HEK293 (cell line): ENCODE data around the gene CHPT1.

Experiments used
- CTCF ChIA-PET: fragments of 350-600 bp; formaldehyde crosslinking; extraction: SDS; loops from one replicate; lab custom pipeline; 2021; ENCODE audit warnings: antibody characterized with exemption; lab: Yijun Ruan, JAX
- POLR2A ChIA-PET: fragments of 300-600 bp; formaldehyde crosslinking; extraction: SDS; loops from one replicate; lab custom pipeline; 2020; ENCODE audit warnings: antibody characterized with exemption, inconsistent platforms; lab: Yijun Ruan, JAX
- H3K27ac ChIP-seq: fragments of 200-500 bp; sonication (Bioruptor generic); 2 replicates; pipeline ENCODE4 v1.5.1; 2014; ENCODE audit warnings: low read depth, low read length, control low read depth, inconsistent platforms; ENCODE audit errors: extremely low read depth
- H3K36me3 ChIP-seq, 2 experiments: fragments of 200-500 bp in 1 of 2; sonication (Bioruptor generic) in 1 of 2; 1 replicate in 1 of 2; 2 replicates in 1 of 2; pipeline ENCODE4 v1.5.1; 2014 to 2017; ENCODE audit warnings: inconsistent platforms in 2 of 2, low read length in 2 of 2; ENCODE audit not compliant: control insufficient read depth in 2 of 2, insufficient read depth in 1 of 2
- H3K4me1 ChIP-seq: fragments of 200-500 bp; sonication (Bioruptor generic); 2 replicates; pipeline ENCODE4 v1.5.1; 2014; ENCODE audit warnings: mild to moderate bottlenecking, low read length, inconsistent platforms; ENCODE audit not compliant: control insufficient read depth, insufficient read depth
- H3K4me3 ChIP-seq: 2 replicates; pipeline ENCODE4 v1.5.1; 2011; ENCODE audit warnings: low read depth, mild to moderate bottlenecking, control low read depth, low read length, moderate library complexity
- H3K9me3 ChIP-seq: fragments of 200-500 bp; sonication (Bioruptor generic); 2 replicates; pipeline ENCODE4 v1.5.1; 2014; ENCODE audit warnings: low read depth, low read length, inconsistent platforms; ENCODE audit not compliant: control insufficient read depth, insufficient read depth
- BCL11A ChIP-seq: fragments of 450-650 bp; formaldehyde crosslinking; IDR thresholded peaks from 2 replicates; pipeline ENCODE4 v1.5.1; 2016; ENCODE audit warnings: low read depth, missing biosample characterization, missing genetic modification characterization
- GLIS2 ChIP-seq: fragments of 450-650 bp; formaldehyde crosslinking; IDR thresholded peaks from 2 replicates; pipeline ENCODE4 v1.5.1; 2016; ENCODE audit warnings: missing biosample characterization, missing genetic modification characterization
- HOXA7 ChIP-seq: sonication (generic); formaldehyde crosslinking; IDR thresholded peaks from 2 replicates; pipeline ENCODE4 v1.8.1; 2022; ENCODE audit warnings: missing genetic modification reagents, borderline replicate concordance
- KLF8 ChIP-seq: fragments of 450-650 bp; formaldehyde crosslinking; IDR thresholded peaks from 2 replicates; pipeline ENCODE4 v1.5.1; 2016; ENCODE audit warnings: missing biosample characterization, missing genetic modification characterization
- MZF1 ChIP-seq: fragments of 450-650 bp; formaldehyde crosslinking; IDR thresholded peaks from 2 replicates; pipeline ENCODE4 v1.5.1; 2017; ENCODE audit warnings: missing biosample characterization, missing genetic modification characterization, borderline replicate concordance
- PBX3 ChIP-seq: sonication (generic); formaldehyde crosslinking; IDR thresholded peaks from 2 replicates; pipeline ENCODE4 v1.8.1; 2022; ENCODE audit warnings: mild to moderate bottlenecking, moderate library complexity, missing genetic modification reagents
- REST ChIP-seq: fragments of 450-650 bp; formaldehyde crosslinking; IDR thresholded peaks from 2 replicates; pipeline ENCODE4 v1.5.1; 2016; ENCODE audit warnings: missing biosample characterization, missing genetic modification characterization
- SCRT1 ChIP-seq: fragments of 450-650 bp; formaldehyde crosslinking; IDR thresholded peaks from 2 replicates; pipeline ENCODE4 v1.5.1; 2016; ENCODE audit warnings: missing biosample characterization, missing genetic modification characterization, borderline replicate concordance
- SETDB1 ChIP-seq: IDR thresholded peaks from one replicate; pipeline ENCODE4 v1.6.1; 2017; ENCODE audit warnings: mild to moderate bottlenecking, low read length, moderate library complexity, mixed read lengths; ENCODE audit not compliant: insufficient read length
- WT1 ChIP-seq: fragments of 450-650 bp; formaldehyde crosslinking; IDR thresholded peaks from 2 replicates; pipeline ENCODE4 v1.5.1; 2016; ENCODE audit warnings: missing biosample characterization, missing genetic modification characterization
- ZBTB20 ChIP-seq: fragments of 450-650 bp; formaldehyde crosslinking; IDR thresholded peaks from 2 replicates; pipeline ENCODE4 v1.5.1; 2016; ENCODE audit warnings: missing biosample characterization, missing genetic modification characterization
- ZBTB48 ChIP-seq: fragments of 450-650 bp; formaldehyde crosslinking; IDR thresholded peaks from 2 replicates; pipeline ENCODE4 v1.5.1; 2016; ENCODE audit warnings: missing biosample characterization, missing genetic modification characterization
- ZBTB7A ChIP-seq: fragments of 450-650 bp; formaldehyde crosslinking; IDR thresholded peaks from 2 replicates; pipeline ENCODE4 v1.5.1; 2016; ENCODE audit warnings: low read depth, missing biosample characterization, missing genetic modification characterization
- ZEB2 ChIP-seq: fragments of 450-650 bp; formaldehyde crosslinking; IDR thresholded peaks from 2 replicates; pipeline ENCODE4 v1.5.1; 2016; ENCODE audit warnings: missing biosample characterization, missing genetic modification characterization
- ZFP41 ChIP-seq: fragments of 450-650 bp; formaldehyde crosslinking; IDR thresholded peaks from 2 replicates; pipeline ENCODE4 v1.5.1; 2016; ENCODE audit warnings: missing biosample characterization, missing genetic modification characterization, borderline replicate concordance
- ZNF157 ChIP-seq: fragments of 450-650 bp; formaldehyde crosslinking; IDR thresholded peaks from 2 replicates; pipeline ENCODE4 v1.5.1; 2016; ENCODE audit warnings: missing biosample characterization, missing genetic modification characterization
- ZNF16 ChIP-seq: fragments of 450-650 bp; formaldehyde crosslinking; IDR thresholded peaks from 2 replicates; pipeline ENCODE4 v1.5.1; 2016; ENCODE audit warnings: low read depth, missing biosample characterization, missing genetic modification characterization
- ZNF202 ChIP-seq: fragments of 450-650 bp; formaldehyde crosslinking; IDR thresholded peaks from 2 replicates; pipeline ENCODE4 v1.5.1; 2016; ENCODE audit warnings: missing biosample characterization, missing genetic modification characterization, borderline replicate concordance
- ZNF211 ChIP-seq: fragments of 450-650 bp; formaldehyde crosslinking; IDR thresholded peaks from 2 replicates; pipeline ENCODE4 v1.5.1; 2016; ENCODE audit warnings: low read depth, missing biosample characterization, missing genetic modification characterization
- ZNF266 ChIP-seq: fragments of 450-650 bp; formaldehyde crosslinking; IDR thresholded peaks from 2 replicates; pipeline ENCODE4 v1.5.1; 2016; ENCODE audit warnings: missing biosample characterization, missing genetic modification characterization, low read depth
- ZNF324 ChIP-seq: fragments of 450-650 bp; formaldehyde crosslinking; IDR thresholded peaks from 2 replicates; pipeline ENCODE4 v1.5.1; 2016; ENCODE audit warnings: missing biosample characterization, missing genetic modification characterization
- ZNF404 ChIP-seq: fragments of 450-650 bp; formaldehyde crosslinking; IDR thresholded peaks from 2 replicates; pipeline ENCODE4 v1.5.1; 2017; ENCODE audit warnings: missing biosample characterization, missing genetic modification characterization
- ZNF416 ChIP-seq: fragments of 450-650 bp; formaldehyde crosslinking; IDR thresholded peaks from 2 replicates; pipeline ENCODE4 v1.5.1; 2016; ENCODE audit warnings: missing biosample characterization, missing genetic modification characterization
- ZNF585B ChIP-seq: fragments of 450-650 bp; formaldehyde crosslinking; IDR thresholded peaks from 2 replicates; pipeline ENCODE4 v1.5.1; 2016; ENCODE audit warnings: missing biosample characterization, missing genetic modification characterization
- ZNF596 ChIP-seq: fragments of 450-650 bp; IDR thresholded peaks from 2 replicates; pipeline ENCODE4 v1.5.0; 2018; ENCODE audit warnings: missing biosample characterization, mild to moderate bottlenecking, missing genetic modification characterization, moderate library complexity
- ZNF610 ChIP-seq: fragments of 450-650 bp; formaldehyde crosslinking; IDR thresholded peaks from 2 replicates; pipeline ENCODE4 v1.5.1; 2016; ENCODE audit warnings: missing biosample characterization, missing genetic modification characterization, borderline replicate concordance
- ZNF639 ChIP-seq: fragments of 450-650 bp; formaldehyde crosslinking; IDR thresholded peaks from 2 replicates; pipeline ENCODE4 v1.5.1; 2016; ENCODE audit warnings: missing biosample characterization, missing genetic modification characterization
- ZNF645 ChIP-seq: fragments of 450-650 bp; formaldehyde crosslinking; IDR thresholded peaks from 2 replicates; pipeline ENCODE4; 2016; ENCODE audit warnings: missing biosample characterization, missing genetic modification characterization
- ZNF701 ChIP-seq: fragments of 450-650 bp; formaldehyde crosslinking; IDR thresholded peaks from 2 replicates; pipeline ENCODE4 v1.5.1; 2016; ENCODE audit warnings: missing biosample characterization, missing genetic modification characterization
- ZNF768 ChIP-seq: fragments of 450-650 bp; formaldehyde crosslinking; IDR thresholded peaks from 2 replicates; pipeline ENCODE4 v1.5.1; 2018; ENCODE audit warnings: missing biosample characterization, mild to moderate bottlenecking, missing genetic modification characterization

CHPT1 gene

GRCh38 chr12:101729842-101730241, 32.4 kb downstream of the CHPT1 start (continued):
- TF ChIP-seq PBX3 (CRISPR knock-in tag) (no peak), ZBTB20 (tag by site-specific recombination) (no peak), ZNF266 (tag by site-specific recombination) (no peak), ZNF324 (no peak), SETDB1 (no peak)

- H3K27ac ChIP-seq, result no peak overlapping the region
- no peak overlapping the region for H3K4me3 ChIP-seq
- CTCF ChIA-PET, result no interaction called here
- H3K9me3 ChIP-seq, result no peaks in the 10 kb centered on the region
- TF ChIP-seq SETDB1 (no peak), ZNF416 (tag by site-specific recombination) (no peak), KLF8 (tag by site-specific recombination) (no peak), ZNF16 (tag by site-specific recombination) (no peak), ZNF211 (tag by site-specific recombination) (no peak), ZBTB7A (tag by site-specific recombination) (no peak), ZNF404 (tag by site-specific recombination) (no peak), REST (no peak), ZNF585B (no peak), GLIS2 (no peak), ZEB2 (tag by site-specific recombination) (no peak), BCL11A (no peak), ZNF610 (tag by site-specific recombination) (no peak)
- POLR2A ChIA-PET, result no interaction called here
- peaks cover 10 to 32% of the 10 kb centered on the region in 2 experiments for H3K36me3 ChIP-seq
- no peaks in the 10 kb centered on the region for H3K4me1 ChIP-seq
Observed at GRCh38 chr12:101732318-101732717, 34.9 kb downstream of the CHPT1 start.

GRCh38 chr12:101733166-101733565, 35.7 kb downstream of the CHPT1 start:
- H3K36me3 ChIP-seq, result peaks cover 15 to 24% of the 10 kb centered on the region in 2 experiments
- ChIA-PET CTCF (interaction anchor here (1.2 kb wide), 1 partner anchor 63 kb away, joined by 3 read pairs; no protein-coding TSS in a partner anchor), POLR2A (no interaction called here)
- H3K27ac ChIP-seq, result no peak overlapping the region
- no peaks in the 10 kb centered on the region for H3K4me1 ChIP-seq
- H3K9me3 ChIP-seq, result no peaks in the 10 kb centered on the region
- H3K4me3 ChIP-seq, result no peak overlapping the region
- TF ChIP-seq ZEB2 (tag by site-specific recombination), result no peak
- TF ChIP-seq WT1 (tag by site-specific recombination), result no peak
- TF ChIP-seq ZBTB48, result no peak
- TF ChIP-seq ZNF639, result no peak
- TF ChIP-seq ZNF768, result no peak
- TF ChIP-seq BCL11A, result no peak
- no peak for TF ChIP-seq HOXA7 (CRISPR knock-in tag)
- no peak for TF ChIP-seq SCRT1 (tag by site-specific recombination)
- no peak for TF ChIP-seq ZFP41 (tag by site-specific recombination)
- TF ChIP-seq MZF1 (tag by site-specific recombination), result no peak
- no peak for TF ChIP-seq ZNF596 (tag by site-specific recombination)
- TF ChIP-seq ZNF157, result no peak
- no peak for TF ChIP-seq ZNF701 (tag by site-specific recombination)
- TF ChIP-seq ZNF645 (tag by site-specific recombination), result no peak
- no peak for TF ChIP-seq ZNF202 (tag by site-specific recombination)
